ENCODE measurements around the gene DBP. TPM values are rescaled to one million over a fixed set of nuclear protein-coding genes. Genes with fewer than 3 reads are reported as not detected.
"Not testable (repeated sequence)": the region's sequence is repeated elsewhere in the genome, so short reads cannot be mapped to it uniquely, and the experiment has no call there.

The DBP gene, protein sequence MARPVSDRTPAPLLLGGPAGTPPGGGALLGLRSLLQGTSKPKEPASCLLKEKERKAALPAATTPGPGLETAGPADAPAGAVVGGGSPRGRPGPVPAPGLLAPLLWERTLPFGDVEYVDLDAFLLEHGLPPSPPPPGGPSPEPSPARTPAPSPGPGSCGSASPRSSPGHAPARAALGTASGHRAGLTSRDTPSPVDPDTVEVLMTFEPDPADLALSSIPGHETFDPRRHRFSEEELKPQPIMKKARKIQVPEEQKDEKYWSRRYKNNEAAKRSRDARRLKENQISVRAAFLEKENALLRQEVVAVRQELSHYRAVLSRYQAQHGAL
- 16.9 TPM for polyA plus RNA-seq (2013, experiment 1 of 4)
- polyA plus RNA-seq (2013, experiment 2 of 4) = 14.6 TPM
- 14.9 TPM for polyA plus RNA-seq (2013, experiment 3 of 4)
- polyA plus RNA-seq (2013, experiment 4 of 4) = 16.8 TPM

- Histone ChIP-seq H3K4me3 (ENCODE audit: insufficient read depth, low read depth, low read length) (peak within 1 kb of the TSS; percentile 75), H3K27me3 (ENCODE audit: control insufficient read depth, insufficient read depth, low read length, poor library complexity, severe bottlenecking) (peaks cover 10% of the 10 kb centered on the region), H3K36me3 (ENCODE audit: control insufficient read depth, insufficient read depth, low read length) (no peaks in the 10 kb centered on the region), H3K27ac (ENCODE audit: insufficient read depth, low read depth, low read length, poor library complexity, severe bottlenecking) (peak within 1 kb of the TSS; percentile 95), H3K9me3 (ENCODE audit: control insufficient read depth, low read length) (no peaks in the 10 kb centered on the region), H3K4me1 (ENCODE audit: control insufficient read depth, insufficient read depth, low read length) (peaks cover 13% of the 10 kb centered on the region)
- 1% methylated on average over 40 of the region's 40 CpGs for WGBS, 2 experiments
Measured at GRCh38 chr19:48636859-48637448, at the start of gene DBP. TSS of gene DBP (minus strand) at chr19:48637379. CDS start at chr19:48636994, 385 bp downstream.

GRCh38 chr19:48686637-48687036, 49.5 kb upstream of the DBP start:
- H3K9me3 ChIP-seq (ENCODE audit: control insufficient read depth, low read length); H3K27ac ChIP-seq (ENCODE audit: insufficient read depth, low read depth, low read length, poor library complexity, severe bottlenecking); H3K36me3 ChIP-seq (ENCODE audit: control insufficient read depth, insufficient read depth, low read length); H3K4me1 ChIP-seq (ENCODE audit: control insufficient read depth, insufficient read depth, low read length); H3K4me3 ChIP-seq (ENCODE audit: insufficient read depth, low read depth, low read length); H3K27me3 ChIP-seq (ENCODE audit: control insufficient read depth, insufficient read depth, low read length, poor library complexity, severe bottlenecking): not testable (repeated sequence)
- 90 to 96% methylated on average over 7 of the region's 7 CpGs for WGBS, 2 experiments

GRCh38 chr19:48686088-48686487, 48.9 kb upstream of the DBP start:
- Histone ChIP-seq H3K4me3 (ENCODE audit: insufficient read depth, low read depth, low read length) (no peak overlapping the region), H3K27me3 (ENCODE audit: control insufficient read depth, insufficient read depth, low read length, poor library complexity, severe bottlenecking) (no peaks in the 10 kb centered on the region)
- 82 to 83% methylated on average over 3 of the region's 3 CpGs for WGBS, 2 experiments

DNA sequence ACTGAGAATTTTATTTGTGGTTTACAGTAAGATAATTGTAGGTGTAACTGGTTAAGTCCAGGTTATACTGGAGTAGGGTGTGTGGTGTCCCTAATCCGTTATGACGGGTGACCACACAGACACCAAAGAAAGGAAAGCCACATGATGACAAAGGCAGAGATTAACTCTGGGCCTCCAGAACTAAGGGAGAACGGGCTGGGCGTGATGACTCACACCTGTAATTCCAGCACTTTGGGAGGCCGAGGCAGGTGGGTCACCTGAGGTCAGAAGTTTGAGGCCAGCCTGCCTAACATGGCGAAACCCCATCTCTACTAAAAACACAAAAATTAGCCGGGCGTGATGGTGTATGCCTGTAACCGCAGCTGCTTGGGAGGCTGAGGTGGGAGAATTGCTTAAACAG, 48.4 kb upstream of the DBP start:
- no peaks in the 10 kb centered on the region for H3K27me3 ChIP-seq (ENCODE audit: control insufficient read depth, insufficient read depth, low read length, poor library complexity, severe bottlenecking)
- no peaks in the 10 kb centered on the region for H3K9me3 ChIP-seq (ENCODE audit: control insufficient read depth, low read length)
- no peak overlapping the region for H3K27ac ChIP-seq (ENCODE audit: insufficient read depth, low read depth, low read length, poor library complexity, severe bottlenecking)
- WGBS, 2 experiments = 88 to 91% methylated on average over 9 of the region's 9 CpGs
- no peaks in the 10 kb centered on the region for H3K4me1 ChIP-seq (ENCODE audit: control insufficient read depth, insufficient read depth, low read length)
- no peak overlapping the region for H3K4me3 ChIP-seq (ENCODE audit: insufficient read depth, low read depth, low read length)
- H3K36me3 ChIP-seq (ENCODE audit: control insufficient read depth, insufficient read depth, low read length) = no peaks in the 10 kb centered on the region

More at GRCh38 chr19:48686088-48686487, 48.9 kb upstream of the DBP start:
- Histone ChIP-seq H3K9me3 (ENCODE audit: control insufficient read depth, low read length) (no peaks in the 10 kb centered on the region), H3K4me1 (ENCODE audit: control insufficient read depth, insufficient read depth, low read length) (no peaks in the 10 kb centered on the region), H3K27ac (ENCODE audit: insufficient read depth, low read depth, low read length, poor library complexity, severe bottlenecking) (no peak overlapping the region), H3K36me3 (ENCODE audit: control insufficient read depth, insufficient read depth, low read length) (no peaks in the 10 kb centered on the region)

GRCh38 chr19:48683349-48683748, 46.2 kb upstream of the DBP start:
- 94 to 96% methylated on average over 11 of the region's 11 CpGs for WGBS, 2 experiments
- no peaks in the 10 kb centered on the region for H3K36me3 ChIP-seq (ENCODE audit: control insufficient read depth, insufficient read depth, low read length)
- H3K4me1 ChIP-seq (ENCODE audit: control insufficient read depth, insufficient read depth, low read length) = no peaks in the 10 kb centered on the region
- H3K27me3 ChIP-seq (ENCODE audit: control insufficient read depth, insufficient read depth, low read length, poor library complexity, severe bottlenecking) = no peaks in the 10 kb centered on the region
- H3K27ac ChIP-seq (ENCODE audit: insufficient read depth, low read depth, low read length, poor library complexity, severe bottlenecking) = no peak overlapping the region
- H3K4me3 ChIP-seq (ENCODE audit: insufficient read depth, low read depth, low read length) = no peak overlapping the region
- no peaks in the 10 kb centered on the region for H3K9me3 ChIP-seq (ENCODE audit: control insufficient read depth, low read length)

- Histone ChIP-seq H3K27ac (ENCODE audit: insufficient read depth, low read depth, low read length, poor library complexity, severe bottlenecking) (no peak overlapping the region), H3K9me3 (ENCODE audit: control insufficient read depth, low read length) (no peaks in the 10 kb centered on the region)
- WGBS, 2 experiments = 91% methylated on average over 7 of the region's 7 CpGs
Measured at GRCh38 chr19:48681127-48681470, 43.9 kb upstream of the DBP start.

DNA sequence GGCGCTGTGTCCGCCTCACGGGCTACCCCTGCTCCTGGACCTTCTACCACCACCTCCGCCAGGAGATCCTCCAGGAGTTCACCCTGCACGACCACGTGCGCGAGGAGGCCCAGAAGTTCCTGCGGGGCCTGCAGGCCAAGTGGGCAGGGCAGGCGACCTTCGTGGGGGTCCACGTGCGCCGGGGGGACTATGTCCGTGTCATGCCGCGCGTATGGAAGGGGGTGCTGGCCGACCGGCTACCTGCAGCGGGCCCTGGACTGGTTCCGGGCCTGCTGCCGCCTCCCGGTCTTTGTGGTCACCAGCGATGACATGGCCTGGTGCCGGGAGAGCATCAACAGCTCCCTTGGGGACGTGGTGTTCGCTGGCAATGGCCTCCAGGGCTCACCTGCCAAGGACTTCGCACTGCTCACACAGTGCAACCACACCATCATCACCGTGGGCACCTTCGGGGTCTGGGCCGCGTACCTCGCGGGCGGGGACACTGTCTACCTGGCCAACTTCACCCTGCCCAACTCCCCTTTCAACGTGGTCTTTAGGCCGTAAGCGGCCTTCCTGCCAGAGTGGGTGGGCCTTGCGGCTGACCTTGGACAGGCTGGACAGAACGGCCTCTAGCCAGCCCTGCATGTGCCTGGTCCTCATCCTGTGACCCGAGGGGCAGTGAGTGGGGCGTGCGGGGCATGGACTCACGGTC, 43.4 kb upstream of the DBP start:
- H3K9me3 ChIP-seq (ENCODE audit: control insufficient read depth, low read length) = no peaks in the 10 kb centered on the region
- H3K4me1 ChIP-seq (ENCODE audit: control insufficient read depth, insufficient read depth, low read length) = no peaks in the 10 kb centered on the region
- WGBS, 2 experiments = 95% methylated on average over 45 of the region's 45 CpGs
- H3K36me3 ChIP-seq (ENCODE audit: control insufficient read depth, insufficient read depth, low read length) = no peaks in the 10 kb centered on the region
- no peak overlapping the region for H3K4me3 ChIP-seq (ENCODE audit: insufficient read depth, low read depth, low read length)
- no peaks in the 10 kb centered on the region for H3K27me3 ChIP-seq (ENCODE audit: control insufficient read depth, insufficient read depth, low read length, poor library complexity, severe bottlenecking)
- no peak overlapping the region for H3K27ac ChIP-seq (ENCODE audit: insufficient read depth, low read depth, low read length, poor library complexity, severe bottlenecking)

More at GRCh38 chr19:48681127-48681470, 43.9 kb upstream of the DBP start:
- no peaks in the 10 kb centered on the region for H3K4me1 ChIP-seq (ENCODE audit: control insufficient read depth, insufficient read depth, low read length)
- H3K27me3 ChIP-seq (ENCODE audit: control insufficient read depth, insufficient read depth, low read length, poor library complexity, severe bottlenecking) = no peaks in the 10 kb centered on the region
- no peaks in the 10 kb centered on the region for H3K36me3 ChIP-seq (ENCODE audit: control insufficient read depth, insufficient read depth, low read length)
- no peak overlapping the region for H3K4me3 ChIP-seq (ENCODE audit: insufficient read depth, low read depth, low read length)

DNA sequence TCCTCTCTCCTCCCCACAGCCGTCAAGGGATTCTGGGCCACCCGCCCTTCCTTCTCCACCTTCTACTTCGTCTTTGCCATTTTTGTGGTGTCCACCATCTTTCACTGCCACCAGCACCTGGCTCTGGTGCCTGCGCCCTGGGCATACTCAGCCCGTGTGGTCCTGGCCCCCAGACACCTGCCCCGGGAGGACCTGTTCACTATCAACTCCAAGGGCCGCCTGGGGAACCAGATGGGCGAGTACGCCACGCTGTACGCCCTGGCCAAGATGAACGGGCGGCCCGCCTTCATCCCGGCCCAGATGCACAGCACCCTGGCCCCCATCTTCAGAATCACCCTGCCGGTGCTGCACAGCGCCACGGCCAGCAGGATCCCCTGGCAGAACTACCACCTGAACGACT, 42.8 kb upstream of the DBP start:
- H3K27ac ChIP-seq (ENCODE audit: insufficient read depth, low read depth, low read length, poor library complexity, severe bottlenecking); H3K9me3 ChIP-seq (ENCODE audit: control insufficient read depth, low read length); H3K4me1 ChIP-seq (ENCODE audit: control insufficient read depth, insufficient read depth, low read length); H3K27me3 ChIP-seq (ENCODE audit: control insufficient read depth, insufficient read depth, low read length, poor library complexity, severe bottlenecking); H3K36me3 ChIP-seq (ENCODE audit: control insufficient read depth, insufficient read depth, low read length); H3K4me3 ChIP-seq (ENCODE audit: insufficient read depth, low read depth, low read length): not testable (repeated sequence)
- 96% methylated on average over 18 of the region's 19 CpGs for WGBS, 2 experiments

- no peak overlapping the region for H3K27ac ChIP-seq (ENCODE audit: insufficient read depth, low read depth, low read length, poor library complexity, severe bottlenecking)
- 91% methylated on average over 2 to 4 of the region's 4 CpGs for WGBS, 2 experiments
Measured at GRCh38 chr19:48678201-48678600, 41.0 kb upstream of the DBP start.

GRCh38 chr19:48676887-48677286, 39.7 kb upstream of the DBP start:
- no peaks in the 10 kb centered on the region for H3K9me3 ChIP-seq (ENCODE audit: control insufficient read depth, low read length)
- WGBS, 2 experiments = 93 to 94% methylated on average over 13 of the region's 13 CpGs
- no peak overlapping the region for H3K4me3 ChIP-seq (ENCODE audit: insufficient read depth, low read depth, low read length)
- H3K27ac ChIP-seq (ENCODE audit: insufficient read depth, low read depth, low read length, poor library complexity, severe bottlenecking) = no peak overlapping the region
- peaks cover 24% of the 10 kb centered on the region for H3K4me1 ChIP-seq (ENCODE audit: control insufficient read depth, insufficient read depth, low read length)
- H3K27me3 ChIP-seq (ENCODE audit: control insufficient read depth, insufficient read depth, low read length, poor library complexity, severe bottlenecking) = peaks cover 4% of the 10 kb centered on the region
- no peaks in the 10 kb centered on the region for H3K36me3 ChIP-seq (ENCODE audit: control insufficient read depth, insufficient read depth, low read length)

More at GRCh38 chr19:48678201-48678600, 41.0 kb upstream of the DBP start:
- no peak overlapping the region for H3K4me3 ChIP-seq (ENCODE audit: insufficient read depth, low read depth, low read length)
- no peaks in the 10 kb centered on the region for H3K36me3 ChIP-seq (ENCODE audit: control insufficient read depth, insufficient read depth, low read length)
- no peaks in the 10 kb centered on the region for H3K9me3 ChIP-seq (ENCODE audit: control insufficient read depth, low read length)
- peaks cover 18% of the 10 kb centered on the region for H3K4me1 ChIP-seq (ENCODE audit: control insufficient read depth, insufficient read depth, low read length)
- H3K27me3 ChIP-seq (ENCODE audit: control insufficient read depth, insufficient read depth, low read length, poor library complexity, severe bottlenecking) = peaks cover 4% of the 10 kb centered on the region
